Stimulated activated effector memory CD8-positive, alpha-beta T cell treated with anti-CD3 and anti-CD28 coated beads, Interleukin-12 subunit alpha, Interleukin-12 subunit beta, amount 100 ng/mL, for 72 hours (primary cell): ENCODE measurements around the gene CRIM1.
A peak's percentile ranks its signal among the peaks of the same experiment; 100 is the strongest.

ENCODE experiments used
- ATAC-seq: fragments of 150-1000 bp; cut with Tn5 transposase; 2 replicates; pipeline ENCODE4 v1.10.0; 2021
- DNase-seq, 2 donors: peaks; one replicate each; pipeline ENCODE4 v3.0.0; 2021 to 2022; ENCODE audit warnings: low spot score in 2 of 2
- H3K27ac Mint-ChIP-seq: one replicate; pipeline ENCODE4 v1.8.0; 2022; ENCODE audit warnings: mild to moderate bottlenecking, mixed read lengths
- H3K36me3 Mint-ChIP-seq: one replicate; pipeline ENCODE4 v1.8.0; 2022; ENCODE audit warnings: mild to moderate bottlenecking, mixed read lengths
- H3K4me1 Mint-ChIP-seq: one replicate; pipeline ENCODE4 v1.8.0; 2022; ENCODE audit warnings: mixed read lengths
- H3K4me3 Mint-ChIP-seq: one replicate; pipeline ENCODE4 v1.8.0; 2022; ENCODE audit warnings: mild to moderate bottlenecking, mixed read lengths
- H3K9me3 Mint-ChIP-seq: one replicate; pipeline ENCODE4 v1.8.0; 2022; ENCODE audit warnings: mixed read lengths

The CRIM1 gene

GRCh38 chr2:36439084-36439483 lies 83.5 kb downstream of the CRIM1 start:
- H3K4me1 Mint-ChIP-seq: peaks cover 20% of the 10 kb centered on the region
- peaks cover 25% of the 10 kb centered on the region for H3K36me3 Mint-ChIP-seq
- no peak for DNase-seq
- ATAC-seq: no peak
- no peak overlapping the region for H3K4me3 Mint-ChIP-seq
- no peaks in the 10 kb centered on the region for H3K9me3 Mint-ChIP-seq
- no peak overlapping the region for H3K27ac Mint-ChIP-seq

DNA sequence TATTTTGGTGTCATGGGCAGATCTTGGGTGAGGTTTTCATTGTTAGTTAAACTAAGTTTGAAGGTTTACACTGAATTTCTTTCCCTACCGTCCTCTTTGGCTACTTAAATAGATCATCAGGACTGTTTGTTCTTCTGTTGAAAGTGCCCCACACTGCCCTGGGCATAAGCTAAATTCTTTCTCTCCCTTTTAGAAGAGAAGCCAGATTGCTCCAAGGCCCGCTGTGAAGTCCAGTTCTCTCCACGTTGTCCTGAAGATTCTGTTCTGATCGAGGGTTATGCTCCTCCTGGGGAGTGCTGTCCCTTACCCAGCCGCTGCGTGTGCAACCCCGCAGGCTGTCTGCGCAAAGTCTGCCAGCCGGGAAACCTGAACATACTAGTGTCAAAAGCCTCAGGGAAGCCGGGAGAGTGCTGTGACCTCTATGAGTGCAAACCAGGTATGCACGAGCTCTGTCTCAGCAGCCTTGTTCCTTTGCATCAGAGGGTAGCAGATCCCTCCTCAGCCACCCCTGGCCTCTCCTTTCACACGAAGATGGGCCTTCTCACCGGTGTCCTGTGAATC lies 85.6 kb downstream of the CRIM1 start:
- peaks cover 26% of the 10 kb centered on the region for H3K36me3 Mint-ChIP-seq
- H3K4me1 Mint-ChIP-seq: peaks cover 21% of the 10 kb centered on the region
- H3K27ac Mint-ChIP-seq: no peak overlapping the region
- DNase-seq (no peak), ATAC-seq (no peak)
- no peaks in the 10 kb centered on the region for H3K9me3 Mint-ChIP-seq
- H3K4me3 Mint-ChIP-seq: no peak overlapping the region

DNA sequence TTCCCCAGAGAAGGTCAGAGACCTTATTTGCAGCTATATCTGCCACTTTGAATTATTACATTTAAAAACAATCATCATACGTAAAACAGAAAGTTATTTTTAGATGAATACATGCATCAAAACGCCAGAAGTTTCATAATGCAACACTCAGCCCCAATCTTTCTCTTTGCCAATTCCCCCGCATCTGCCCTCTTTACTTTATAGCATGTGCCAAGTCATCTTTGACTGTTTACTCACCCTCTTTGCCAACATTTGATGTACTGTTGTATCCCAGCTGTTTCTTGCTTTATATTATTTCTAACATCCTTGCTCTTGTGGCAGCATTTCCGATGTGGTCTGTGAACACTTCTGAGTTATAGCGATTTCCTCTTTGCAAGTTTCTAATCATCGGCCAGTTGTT lies 86.2 kb downstream of the CRIM1 start:
- H3K4me1 Mint-ChIP-seq: peaks cover 26% of the 10 kb centered on the region
- peaks cover 33% of the 10 kb centered on the region for H3K36me3 Mint-ChIP-seq
- DNase-seq: no peak
- no peak overlapping the region for H3K4me3 Mint-ChIP-seq
- H3K9me3 Mint-ChIP-seq: no peaks in the 10 kb centered on the region
- peak; percentile 46 for ATAC-seq
- H3K27ac Mint-ChIP-seq: no peak overlapping the region

DNA sequence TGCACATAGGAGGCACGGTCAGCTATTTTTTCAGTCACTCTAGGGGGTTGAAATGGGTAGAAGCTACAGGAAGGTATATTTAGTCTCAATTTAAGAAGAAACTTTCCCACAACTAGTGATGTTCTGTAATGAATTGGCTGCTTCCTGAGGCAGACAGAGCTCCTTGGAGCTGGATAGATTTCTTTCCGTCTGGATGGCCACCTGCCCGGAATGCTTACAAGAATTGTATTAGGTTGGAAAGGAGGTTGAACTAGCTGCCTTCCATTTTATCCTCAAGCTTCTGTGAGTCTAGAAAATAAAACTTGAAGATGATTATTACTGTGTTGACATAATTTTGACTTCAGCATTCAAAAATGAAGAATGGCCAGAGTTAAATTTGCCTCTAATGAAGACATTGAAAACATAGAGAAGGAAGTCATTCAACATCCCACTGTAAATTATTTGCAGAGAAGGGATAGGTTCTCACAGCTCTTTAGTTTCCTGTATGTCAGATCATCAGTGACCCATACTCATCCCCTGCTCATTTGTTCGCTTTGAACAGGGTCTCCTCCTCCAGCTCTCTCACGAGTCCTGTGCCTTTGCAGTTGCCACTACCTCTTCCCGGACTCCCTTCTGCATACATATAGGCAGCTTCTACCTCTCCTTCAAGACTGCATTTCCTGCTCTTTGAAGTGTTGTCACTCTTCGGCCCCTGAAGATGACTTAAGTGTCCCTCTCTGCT lies 88.8 kb downstream of the CRIM1 start:
- no peak for ATAC-seq
- no peak overlapping the region for H3K4me3 Mint-ChIP-seq
- peaks cover 58% of the 10 kb centered on the region for H3K36me3 Mint-ChIP-seq
- DNase-seq: no peak
- H3K4me1 Mint-ChIP-seq: peaks cover 23% of the 10 kb centered on the region
- no peak overlapping the region for H3K27ac Mint-ChIP-seq
- no peaks in the 10 kb centered on the region for H3K9me3 Mint-ChIP-seq

DNA sequence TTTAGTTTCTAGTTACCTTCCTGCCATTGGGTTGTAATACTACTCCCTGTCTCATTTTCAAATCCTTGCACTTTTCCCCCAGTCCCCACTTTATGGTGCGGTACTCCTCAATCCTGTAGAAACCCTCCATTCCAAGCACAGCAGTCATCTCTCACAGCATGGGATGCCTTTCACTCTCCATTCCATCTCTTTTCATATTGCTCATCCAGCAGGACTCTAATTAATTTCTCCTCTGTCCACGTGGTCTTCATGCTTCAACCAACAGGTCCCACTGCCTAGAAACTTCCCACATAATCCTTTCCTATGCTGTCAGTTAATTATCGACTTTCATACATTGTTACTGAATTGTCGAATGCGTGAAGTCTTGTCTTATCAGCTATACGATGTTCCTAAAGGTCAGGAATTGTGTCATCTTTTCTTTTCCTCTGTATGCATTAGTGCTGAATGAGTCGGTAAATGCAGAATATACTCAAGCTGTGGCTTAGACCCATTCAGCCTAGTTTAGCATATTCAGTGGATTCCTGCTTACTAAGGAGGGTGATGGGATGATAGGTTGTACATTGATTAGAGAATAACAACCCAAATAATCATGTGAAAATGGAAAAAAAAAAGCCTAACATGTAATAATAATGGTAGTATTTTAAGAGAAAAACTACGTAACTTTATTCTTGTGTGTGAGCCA lies 89.7 kb downstream of the CRIM1 start:
- Mint-ChIP-seq H3K36me3 (peaks cover 59% of the 10 kb centered on the region), H3K9me3 (no peaks in the 10 kb centered on the region), H3K4me3 (no peak overlapping the region), H3K27ac (no peak overlapping the region), H3K4me1 (peaks cover 19% of the 10 kb centered on the region)
- ATAC-seq (no peak), DNase-seq (no peak)

GRCh38 chr2:36446294-36446693 lies 90.7 kb downstream of the CRIM1 start:
- H3K36me3 Mint-ChIP-seq: peaks cover 54% of the 10 kb centered on the region
- DNase-seq: no peak
- ATAC-seq: no peak
- H3K27ac Mint-ChIP-seq: peak overlapping the region; percentile 27
- H3K4me1 Mint-ChIP-seq: peaks cover 17% of the 10 kb centered on the region
- H3K4me3 Mint-ChIP-seq: no peak overlapping the region
- no peaks in the 10 kb centered on the region for H3K9me3 Mint-ChIP-seq

DNA sequence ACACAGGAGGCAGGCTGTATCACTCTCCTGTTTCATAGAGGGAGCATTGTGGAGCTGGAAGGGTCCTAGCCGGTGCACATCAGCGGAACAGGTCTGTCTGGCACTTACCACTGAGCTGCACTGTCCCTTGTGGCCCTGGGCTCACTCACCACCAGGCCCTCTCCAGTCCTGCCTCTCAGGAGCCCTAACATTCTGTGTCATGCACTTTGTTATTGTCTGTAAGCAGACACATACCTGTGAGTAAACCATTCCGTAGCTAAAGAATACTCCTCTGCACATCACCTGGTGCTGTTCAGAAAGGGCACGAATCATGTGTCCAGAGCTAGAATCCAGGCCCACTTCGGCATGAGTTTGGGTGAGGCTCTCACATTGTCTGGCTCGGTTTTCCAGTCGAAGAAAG lies 93.6 kb downstream of the CRIM1 start:
- Mint-ChIP-seq H3K9me3 (no peaks in the 10 kb centered on the region), H3K4me3 (no peak overlapping the region), H3K27ac (no peak overlapping the region), H3K36me3 (peaks cover 34% of the 10 kb centered on the region), H3K4me1 (peaks cover 6% of the 10 kb centered on the region)
- ATAC-seq (no peak), DNase-seq (no peak)

GRCh38 chr2:36449943-36450392 lies 94.4 kb downstream of the CRIM1 start:
- no peak for ATAC-seq
- no peaks in the 10 kb centered on the region for H3K9me3 Mint-ChIP-seq
- peaks cover 34% of the 10 kb centered on the region for H3K36me3 Mint-ChIP-seq
- DNase-seq: no peak
- H3K27ac Mint-ChIP-seq: no peak overlapping the region
- H3K4me3 Mint-ChIP-seq: no peak overlapping the region
- peaks cover 6% of the 10 kb centered on the region for H3K4me1 Mint-ChIP-seq

DNA sequence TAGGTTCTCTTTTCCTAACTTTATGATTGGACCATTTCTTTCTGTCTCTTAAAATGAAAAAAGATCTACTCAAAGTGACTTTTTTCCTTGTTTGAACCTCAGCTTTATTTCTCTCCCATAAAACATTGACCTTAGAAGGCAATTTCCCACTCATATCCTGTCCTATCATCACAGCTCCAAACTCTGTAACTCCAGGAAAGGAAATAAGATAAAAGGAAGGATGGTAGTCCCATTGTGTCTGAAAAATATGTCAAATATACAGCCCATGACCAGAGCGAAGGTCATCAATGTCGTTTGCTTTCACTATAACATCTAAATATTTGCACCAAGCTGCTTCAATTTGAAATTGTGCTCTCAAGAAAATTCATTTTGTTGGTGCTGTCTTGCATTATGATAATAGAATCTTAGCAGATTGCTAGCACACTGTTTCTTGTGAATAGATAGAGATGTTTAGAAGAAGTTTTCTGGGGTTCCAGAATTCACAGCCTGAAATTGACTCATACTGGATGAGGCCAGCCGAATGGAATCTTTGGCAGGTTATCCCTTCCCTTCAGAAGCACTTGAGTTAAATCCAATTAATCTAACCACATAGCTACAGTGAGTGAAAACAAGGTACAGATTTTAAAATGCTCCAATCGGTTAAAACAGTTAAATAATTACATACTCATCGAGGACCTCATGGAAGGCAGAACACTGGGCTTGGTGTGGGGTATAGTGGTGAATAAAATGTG lies 95.1 kb downstream of the CRIM1 start:
- Mint-ChIP-seq H3K36me3 (peaks cover 34% of the 10 kb centered on the region), H3K27ac (no peak overlapping the region), H3K9me3 (no peaks in the 10 kb centered on the region), H3K4me3 (no peak overlapping the region), H3K4me1 (peaks cover 6% of the 10 kb centered on the region)
- DNase-seq: no peak
- ATAC-seq: no peak

DNA sequence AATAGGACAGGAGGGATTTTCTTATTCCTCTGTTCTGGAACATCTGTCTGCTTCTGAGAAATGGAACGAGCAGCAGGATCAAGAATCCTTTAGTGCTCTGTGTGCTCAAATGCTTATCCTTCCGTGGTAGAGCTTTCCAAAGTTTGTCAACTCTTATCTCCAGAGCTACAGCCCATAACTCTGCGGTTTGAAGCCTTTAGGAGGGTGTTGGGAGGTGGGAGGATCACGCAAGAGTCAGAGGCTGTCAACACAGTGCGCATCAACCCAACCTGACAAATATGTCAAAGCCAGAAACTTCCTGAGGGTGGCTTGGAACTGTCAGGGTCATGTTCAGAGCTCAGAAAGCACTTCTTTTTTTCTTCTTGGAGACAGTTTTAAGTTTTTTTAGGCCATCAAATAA lies 95.9 kb downstream of the CRIM1 start:
- no peaks in the 10 kb centered on the region for H3K9me3 Mint-ChIP-seq
- no peak overlapping the region for H3K27ac Mint-ChIP-seq
- peaks cover 1% of the 10 kb centered on the region for H3K4me1 Mint-ChIP-seq
- DNase-seq (no peak), ATAC-seq (no peak)
- H3K36me3 Mint-ChIP-seq: peaks cover 29% of the 10 kb centered on the region
- H3K4me3 Mint-ChIP-seq: no peak overlapping the region

DNA sequence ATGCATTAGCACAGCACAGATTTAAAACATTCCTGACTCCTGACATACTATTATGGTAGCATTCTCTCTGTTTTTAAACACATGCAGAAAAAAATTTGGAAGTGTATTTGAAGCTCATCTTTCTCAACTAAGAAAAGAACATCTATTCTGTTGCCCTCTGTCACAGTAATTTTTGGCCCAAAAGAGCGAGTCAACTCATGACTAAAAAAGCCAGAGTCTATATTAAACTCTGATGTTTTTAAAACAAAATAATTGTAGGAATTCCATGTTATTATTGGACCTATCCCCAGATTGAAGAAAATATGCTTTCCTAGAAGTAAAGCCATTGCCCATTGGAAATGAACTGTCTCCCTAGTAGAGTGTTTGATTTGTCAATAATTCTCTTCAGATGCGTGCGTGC lies 96.7 kb downstream of the CRIM1 start:
- Mint-ChIP-seq H3K9me3 (no peaks in the 10 kb centered on the region), H3K4me1 (no peaks in the 10 kb centered on the region), H3K27ac (no peak overlapping the region), H3K4me3 (no peak overlapping the region), H3K36me3 (peaks cover 21% of the 10 kb centered on the region)
- DNase-seq (no peak), ATAC-seq (no peak)

- Mint-ChIP-seq H3K9me3 (no peaks in the 10 kb centered on the region), H3K4me1 (no peaks in the 10 kb centered on the region), H3K27ac (no peak overlapping the region), H3K4me3 (no peak overlapping the region), H3K36me3 (peaks cover 8% of the 10 kb centered on the region)
- ATAC-seq (peak; percentile 39), DNase-seq (no peak)
Measured at GRCh38 chr2:36453652-36454051, 98.1 kb downstream of the CRIM1 start.

- no peak overlapping the region for H3K4me3 Mint-ChIP-seq
Measured at GRCh38 chr2:36455011-36455410, 99.4 kb downstream of the CRIM1 start.

DNA sequence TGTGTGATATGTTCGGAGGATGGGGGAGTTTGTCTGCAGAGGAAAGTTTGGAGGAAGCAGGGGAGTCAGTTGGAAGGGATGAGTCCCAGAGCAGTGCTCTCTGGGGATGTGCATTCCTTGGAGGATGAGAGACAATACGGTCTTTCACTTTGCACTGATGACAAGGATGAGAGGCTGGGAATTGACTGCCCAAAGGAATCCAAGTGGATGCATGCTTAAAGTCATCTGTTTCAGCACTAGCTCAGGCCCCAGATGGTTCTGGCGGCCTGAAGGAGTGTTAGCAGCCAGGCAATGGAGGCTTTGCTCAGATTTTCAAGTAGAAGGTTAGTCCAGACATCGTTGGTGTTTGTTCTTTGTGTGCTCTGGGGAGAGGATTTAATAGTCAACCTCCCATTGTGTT lies 100.2 kb downstream of the CRIM1 start:
- ATAC-seq (no peak), DNase-seq (no peak)
- no peak overlapping the region for H3K27ac Mint-ChIP-seq
- H3K4me3 Mint-ChIP-seq: no peak overlapping the region
- no peaks in the 10 kb centered on the region for H3K4me1 Mint-ChIP-seq
- H3K36me3 Mint-ChIP-seq: no peaks in the 10 kb centered on the region
- H3K9me3 Mint-ChIP-seq: no peaks in the 10 kb centered on the region

More at GRCh38 chr2:36455011-36455410, 99.4 kb downstream of the CRIM1 start:
- Mint-ChIP-seq H3K36me3 (no peaks in the 10 kb centered on the region), H3K4me1 (no peaks in the 10 kb centered on the region), H3K9me3 (no peaks in the 10 kb centered on the region), H3K27ac (no peak overlapping the region)
- DNase-seq (no peak), ATAC-seq (no peak)
